Smooth muscle cell (in vitro differentiated cells): ENCODE measurements around the gene TBCA. TPM values are rescaled to one million over a fixed set of nuclear protein-coding genes. Genes with fewer than 3 reads are reported as not detected.
A peak's percentile ranks its signal among the peaks of the same experiment; 100 is the strongest.

Experiments
- DNase-seq: peaks from one replicate; lab custom pipeline; 2025; ENCODE audit not compliant: unreplicated experiment; lab: John Stamatoyannopoulos, UW
- H2AFZ ChIP-seq: fragments of 200-600 bp; sonication (generic); 2 replicates; pipeline ENCODE4 v1.6.0; 2016; ENCODE audit warnings: antibody characterized with exemption, low read depth, mild to moderate bottlenecking
- H3F3A ChIP-seq: fragments of 200-600 bp; sonication (generic); 2 replicates; pipeline ENCODE4 v1.6.0; 2017; ENCODE audit warnings: antibody characterized with exemption, low read depth
- H3K27ac ChIP-seq: fragments of 200-600 bp; sonication (generic); 2 replicates; pipeline ENCODE4 v1.5.1; 2016; ENCODE audit warnings: low read depth, mild to moderate bottlenecking
- H3K27me3 ChIP-seq: fragments of 200-600 bp; sonication (generic); 2 replicates; pipeline ENCODE4 v1.6.1; 2016; ENCODE audit warnings: low read depth, mild to moderate bottlenecking
- H3K36me3 ChIP-seq: fragments of 200-600 bp; sonication (generic); 2 replicates; pipeline ENCODE4 v1.5.1; 2016; ENCODE audit warnings: low read depth
- H3K4me1 ChIP-seq: fragments of 200-600 bp; sonication (generic); 2 replicates; pipeline ENCODE4 v1.5.1; 2016; ENCODE audit warnings: low read depth
- H3K4me2 ChIP-seq: fragments of 200-600 bp; sonication (generic); 2 replicates; pipeline ENCODE4 v1.6.0; 2016; ENCODE audit warnings: mild to moderate bottlenecking
- H3K4me3 ChIP-seq: fragments of 200-600 bp; sonication (generic); 2 replicates; pipeline ENCODE4 v1.5.1; 2016; ENCODE audit warnings: mild to moderate bottlenecking
- H3K79me2 ChIP-seq: fragments of 200-600 bp; sonication (generic); 2 replicates; pipeline ENCODE4 v1.6.0; 2016; ENCODE audit warnings: low read depth, mild to moderate bottlenecking
- H3K9ac ChIP-seq: fragments of 200-600 bp; sonication (generic); 2 replicates; pipeline ENCODE4 v1.6.0; 2016; ENCODE audit warnings: low read depth
- H3K9me3 ChIP-seq: fragments of 200-600 bp; sonication (generic); replicated peaks from 2 replicates; pipeline ENCODE4 v1.5.1; 2016; ENCODE audit warnings: low read depth
- H4K20me1 ChIP-seq: fragments of 200-600 bp; sonication (generic); 2 replicates; pipeline ENCODE4 v1.6.0; 2016; ENCODE audit warnings: low read depth
- CTCF ChIP-seq: fragments of 200-600 bp; sonication (generic); IDR thresholded peaks from 2 replicates; pipeline ENCODE4 v1.5.1; 2017; ENCODE audit warnings: borderline replicate concordance, mild to moderate bottlenecking, antibody characterized with exemption; ENCODE audit not compliant: insufficient read depth, poor library complexity, severe bottlenecking
- WGBS: methylation state at CpG from one replicate; pipeline ENCODE4 v1.1.7; 2016; ENCODE audit warnings: low lambda C conversion rate; 5-methylcytosine and 5-hydroxymethylcytosine counted together
- polyA plus RNA-seq: library from polyadenylated mRNA; unstranded; fragments of >200 nt; fragmentation: Nextera tagmentation; extraction: Ambion mirVana; gene quantifications from 2 replicates; pipeline ENCODE4 v1.2.1, GENCODE V29; 2016
- total RNA-seq: library from RNA; depleted of rRNA; stranded (reverse); fragments of >200 nt; gene quantifications from 2 replicates; pipeline ENCODE4 v1.2.3, GENCODE V29; 2014

The TBCA gene
- total and polyA plus RNA-seq, 2 experiments from 2014 or later, result 198 to 218 TPM

GRCh38 chr5:77772729-77773128, 3.4 kb downstream of the TBCA start:
- peaks cover 77% of the 10 kb centered on the region for H4K20me1 ChIP-seq
- peaks cover 6% of the 10 kb centered on the region for H3K36me3 ChIP-seq
- no peak overlapping the region for H3K27ac ChIP-seq
- peaks cover 82% of the 10 kb centered on the region for H3K79me2 ChIP-seq
- peaks cover 27% of the 10 kb centered on the region for H3K4me1 ChIP-seq
- no peak overlapping the region for H2AFZ ChIP-seq
- no peak overlapping the region for H3K4me3 ChIP-seq
- H3K9ac ChIP-seq, result no peak overlapping the region
- no peak for TF ChIP-seq CTCF
- no peaks in the 10 kb centered on the region for H3K27me3 ChIP-seq
- DNase-seq, result no peak
- no peaks in the 10 kb centered on the region for H3K9me3 ChIP-seq
- no peaks in the 10 kb centered on the region for H3F3A ChIP-seq
- H3K4me2 ChIP-seq, result peak overlapping the region; percentile 90

GRCh38 chr5:77771452-77771851, 4.7 kb downstream of the TBCA start:
- peaks cover 89% of the 10 kb centered on the region for H4K20me1 ChIP-seq

GRCh38 chr5:77770293-77771005, 5.7 kb downstream of the TBCA start:
- peaks cover 27% of the 10 kb centered on the region for H3K4me1 ChIP-seq
- H3K27ac ChIP-seq, result peak overlapping the region; percentile 22
- H3K36me3 ChIP-seq, result peaks cover 11% of the 10 kb centered on the region
- peaks cover 95% of the 10 kb centered on the region for H4K20me1 ChIP-seq
- DNase-seq, result no peak
- no peaks in the 10 kb centered on the region for H3K27me3 ChIP-seq
- TF ChIP-seq CTCF, result no peak
- peaks cover 98% of the 10 kb centered on the region for H3K79me2 ChIP-seq
- 95% methylated on average over 4 of the region's 4 CpGs for WGBS
- H3K4me2 ChIP-seq, result no peak overlapping the region
- no peaks in the 10 kb centered on the region for H3K9me3 ChIP-seq
- no peak overlapping the region for H3K4me3 ChIP-seq
- H2AFZ ChIP-seq, result no peak overlapping the region
- no peak overlapping the region for H3K9ac ChIP-seq
- H3F3A ChIP-seq, result no peaks in the 10 kb centered on the region

More at GRCh38 chr5:77771452-77771851, 4.7 kb downstream of the TBCA start:
- peaks cover 94% of the 10 kb centered on the region for H3K79me2 ChIP-seq
- 97% methylated on average over 5 of the region's 5 CpGs for WGBS
- DNase-seq, result no peak
- no peak overlapping the region for H3K4me2 ChIP-seq
- H3K4me1 ChIP-seq, result peaks cover 27% of the 10 kb centered on the region
- H3K9me3 ChIP-seq, result no peaks in the 10 kb centered on the region
- no peak overlapping the region for H3K9ac ChIP-seq
- H3K36me3 ChIP-seq, result peaks cover 11% of the 10 kb centered on the region
- H3F3A ChIP-seq, result no peaks in the 10 kb centered on the region
- no peak for TF ChIP-seq CTCF
- no peaks in the 10 kb centered on the region for H3K27me3 ChIP-seq
- H3K27ac ChIP-seq, result peak overlapping the region; percentile 14
- no peak overlapping the region for H2AFZ ChIP-seq
- no peak overlapping the region for H3K4me3 ChIP-seq

- Histone ChIP-seq H3K27ac (no peak overlapping the region), H2AFZ (no peak overlapping the region), H3K36me3 (peaks cover 11% of the 10 kb centered on the region), H3K4me2 (no peak overlapping the region), H3K9ac (no peak overlapping the region), H3F3A (no peaks in the 10 kb centered on the region), H4K20me1 (peaks cover 95% of the 10 kb centered on the region), H3K27me3 (no peaks in the 10 kb centered on the region), H3K79me2 (peaks cover 98% of the 10 kb centered on the region), H3K4me3 (no peak overlapping the region), H3K4me1 (peaks cover 13% of the 10 kb centered on the region), H3K9me3 (no peaks in the 10 kb centered on the region)
- DNase-seq, result no peak
- no peak for TF ChIP-seq CTCF
Measured at GRCh38 chr5:77768978-77769377, 7.2 kb downstream of the TBCA start.
